ENCODE data around the gene SLC9A8. TPM values are rescaled to one million over a fixed set of nuclear protein-coding genes. Genes with fewer than 3 reads are reported as not detected.
A peak's percentile ranks its signal among the peaks of the same experiment; 100 is the strongest.

SLC9A8 gene
- total and polyA plus RNA-seq, 8 donors = 2.3 to 21.0 (median 11.9) TPM

GRCh38 chr20:49929142-49929494, 116.5 kb downstream of the SLC9A8 start:
- H3K4me3 ChIP-seq = no peak overlapping the region
- H3K27me3 ChIP-seq = no peaks in the 10 kb centered on the region
- no peaks in the 10 kb centered on the region for H3K36me3 ChIP-seq
- DNase-seq = no peak
- peak overlapping the region in 2 of 5 donors; percentile 19 to 39 for H3K27ac ChIP-seq
- no peaks in the 10 kb centered on the region for H3K9me3 ChIP-seq
- WGBS, 5 donors = 31 to 39% (median 35%) methylated on average over 4 of the region's 4 CpGs
- peaks cover 4 to 14% (median 11%) of the 10 kb centered on the region in 4 donors for H3K4me1 ChIP-seq
- TF ChIP-seq EP300 (IDR thresholded peaks at IDR 0.05) = no peak
- TF ChIP-seq CTCF (IDR thresholded peaks at IDR 0.05) = no peak
- TF ChIP-seq POLR2A (IDR thresholded peaks at IDR 0.05) = no peak
- no peak for TF ChIP-seq POLR2AphosphoS5 (IDR thresholded peaks at IDR 0.05)
- intact Hi-C loops (cut with DNase I; ENCODE audit: low total_unique reads) = no loop called here

- Histone ChIP-seq H3K9me3 (no peaks in the 10 kb centered on the region), H3K4me3 (peak overlapping the region; percentile 85 to 100 (median 95)), H3K27me3 (no peaks in the 10 kb centered on the region), H3K36me3 (peaks cover under 1 to 10% (median 5%) of the 10 kb centered on the region in 4 donors), H3K27ac (peak overlapping the region; percentile 1 to 97 (median 94)), H3K4me1 (peaks cover 28 to 54% (median 39%) of the 10 kb centered on the region in 4 donors)
- intact Hi-C loops (cut with DNase I; ENCODE audit: low total_unique reads) = no loop called here
- TF ChIP-seq POLR2A (IDR thresholded peaks at IDR 0.05) (no peak), CTCF (IDR thresholded peaks at IDR 0.05) (no peak), EP300 (IDR thresholded peaks at IDR 0.05) (no peak), POLR2AphosphoS5 (IDR thresholded peaks at IDR 0.05) (no peak)
- DNase-seq = peak in 1 of 2 donors; percentile 43
- WGBS, 5 donors = 21 to 40% (median 30%) methylated on average over 21 of the region's 21 CpGs
Observed at GRCh38 chr20:49935746-49936152, 123.1 kb downstream of the SLC9A8 start.

- H3K27me3 ChIP-seq = no peaks in the 10 kb centered on the region
- no peak for TF ChIP-seq EP300 (IDR thresholded peaks at IDR 0.05)
- TF ChIP-seq POLR2AphosphoS5 (IDR thresholded peaks at IDR 0.05) = peak; percentile 94 to 99 (median 99)
- TF ChIP-seq POLR2A (IDR thresholded peaks at IDR 0.05) = peak in 2 of 4 donors; percentile 26 to 77
- H3K4me3 ChIP-seq = peak within 1 kb of the TSS; percentile 85 to 100 (median 95)
- no peaks in the 10 kb centered on the region for H3K9me3 ChIP-seq
- peak; percentile 95 to 97 for DNase-seq
- 0% methylated on average over 45 to 79 of the region's 79 CpGs for WGBS, 5 donors
- peaks cover 28 to 60% (median 44%) of the 10 kb centered on the region in 4 donors for H3K4me1 ChIP-seq
- intact Hi-C loops (cut with DNase I; ENCODE audit: low total_unique reads) = no loop called here
- H3K27ac ChIP-seq = peak within 1 kb of the TSS; percentile 89 to 97 (median 94)
- peaks cover 5 to 16% (median 12%) of the 10 kb centered on the region in 4 donors for H3K36me3 ChIP-seq
Observed at GRCh38 chr20:49936153-49937026, 123.8 kb downstream of the SLC9A8 start, which contains the start of gene RNF114. TSS of gene RNF114 (plus strand) at chr20:49936397. CDS start at chr20:49936413, 16 bp downstream.

GRCh38 chr20:49937027-49937929, 124.7 kb downstream of the SLC9A8 start:
- Histone ChIP-seq H3K27me3 (no peaks in the 10 kb centered on the region), H3K27ac (peak overlapping the region; percentile 89 to 97 (median 94)), H3K4me1 (peaks cover 28 to 69% (median 49%) of the 10 kb centered on the region in 4 donors), H3K4me3 (peak overlapping the region; percentile 85 to 100 (median 95)), H3K9me3 (no peaks in the 10 kb centered on the region), H3K36me3 (peaks cover 6 to 25% (median 20%) of the 10 kb centered on the region in 4 donors)
- peak in 1 of 2 donors; percentile 57 for DNase-seq
- 10 to 18% (median 11%) methylated on average over 12 of the region's 12 CpGs for WGBS, 5 donors
- intact Hi-C loops (cut with DNase I; ENCODE audit: low total_unique reads) = no loop called here
- TF ChIP-seq CTCF (IDR thresholded peaks at IDR 0.05) (no peak), POLR2A (IDR thresholded peaks at IDR 0.05) (no peak), EP300 (IDR thresholded peaks at IDR 0.05) (no peak), POLR2AphosphoS5 (IDR thresholded peaks at IDR 0.05) (no peak)

All from stomach (tissue), 9 donors.